Peyer's patch (tissue), 4 donors: ENCODE data around the gene ATP2A1. TPM values are rescaled to one million over a fixed set of nuclear protein-coding genes. Genes with fewer than 3 reads are reported as not detected.

Experiments used
- DNase-seq, 3 donors: peaks; one replicate each; pipeline ENCODE4 v3.0.0-alpha.2; 2017 to 2019
- H3K27ac ChIP-seq, 4 donors: fragments of 200-600 bp; sonication (generic); one replicate each; pipeline ENCODE4 v1.5.1; 2016 to 2019
- H3K27me3 ChIP-seq, 2 donors: fragments of 200-600 bp; sonication (generic); one replicate each; pipeline ENCODE4 v1.5.1; 2019
- H3K36me3 ChIP-seq, 3 donors: fragments of 200-600 bp; sonication (generic); one replicate each; pipeline ENCODE4 v1.5.1; 2016 to 2019
- H3K4me1 ChIP-seq, 4 donors: fragments of 200-600 bp; sonication (generic); one replicate each; pipeline ENCODE4 v1.5.1; 2016 to 2019
- H3K4me3 ChIP-seq, 4 donors: fragments of 200-600 bp; sonication (generic); 1 replicate in 3 of 4; 2 replicates in 1 of 4; pipeline ENCODE4 v1.5.1; 2016 to 2019; ENCODE audit warnings: mild to moderate bottlenecking in 1 of 4
- H3K9me3 ChIP-seq, 4 donors: fragments of 200-600 bp; sonication (generic); one replicate each; pipeline ENCODE4 v1.5.1; 2016 to 2019; ENCODE audit warnings: mild to moderate bottlenecking in 1 of 4
- CTCF ChIP-seq, 6 experiments: fragments of 450-650 bp in 4 of 6; fragments of 200-600 bp in 2 of 6; sonication (generic) in 1 of 6; IDR thresholded peaks; one replicate each; pipeline ENCODE4 v1.5.1; 2017 to 2019; ENCODE audit warnings: antibody characterized with exemption in 6 of 6, mild to moderate bottlenecking in 3 of 6, moderate library complexity in 1 of 6
- POLR2A ChIP-seq, 2 donors: fragments of 450-650 bp; IDR thresholded peaks; one replicate each; pipeline ENCODE4 v1.5.1; 2017; ENCODE audit warnings: antibody characterized with exemption in 2 of 2, mild to moderate bottlenecking in 2 of 2, moderate library complexity in 2 of 2
- small RNA-seq, 2 donors: library from RNA; depleted of rRNA; stranded (forward); fragments of <200 nt; gene quantifications; one replicate each; pipeline ENCODE3, GENCODE V24; 2016
- total RNA-seq, 4 donors: library from RNA; depleted of rRNA; stranded (reverse); fragments of >200 nt; gene quantifications; one replicate each; pipeline ENCODE4 v1.1.0, GENCODE V29; 2016

The ATP2A1 gene
- total RNA-seq, 4 donors from 2014 or later = 0.35 to 142 (median 2.0) TPM; not detected in 1

- Histone ChIP-seq H3K36me3 (no peaks in the 10 kb centered on the region), H3K27me3 (no peaks in the 10 kb centered on the region), H3K27ac (no peak overlapping the region), H3K4me1 (peaks cover 0 to 22% (median 5%) of the 10 kb centered on the region in 4 donors), H3K9me3 (no peaks in the 10 kb centered on the region), H3K4me3 (no peak overlapping the region)
- DNase-seq = no peak
- TF ChIP-seq CTCF (IDR thresholded peaks at IDR 0.05) = no peak
- no peak for TF ChIP-seq POLR2A (IDR thresholded peaks at IDR 0.05)
Observed at GRCh38 chr16:28946681-28947080, 68.4 kb downstream of the ATP2A1 start.

- peak; percentile 100 for DNase-seq
- Histone ChIP-seq H3K36me3 (peaks cover 0 to 30% (median 0%) of the 10 kb centered on the region in 3 donors), H3K27me3 (no peaks in the 10 kb centered on the region), H3K9me3 (no peaks in the 10 kb centered on the region), H3K27ac (peak within 1 kb of the TSS; percentile 79 to 87 (median 84)), H3K4me3 (peak within 1 kb of the TSS; percentile 65 to 87 (median 79)), H3K4me1 (peaks cover 0 to 23% (median 9%) of the 10 kb centered on the region in 4 donors)
- TF ChIP-seq POLR2A (IDR thresholded peaks at IDR 0.05) (peak; percentile 56 to 67), CTCF (IDR thresholded peaks at IDR 0.05) (no peak)
Observed at GRCh38 chr16:28950648-28951409, 72.5 kb downstream of the ATP2A1 start, which contains the start of gene NFATC2IP. Gene NFATC2IP, plus strand, starts transcription at chr16:28950937. Its CDS starts 75 bp downstream, at chr16:28951012.

GRCh38 chr16:28951410-28951943 is 73.2 kb downstream of the ATP2A1 start:
- Histone ChIP-seq H3K27ac (peak overlapping the region; percentile 79 to 87 (median 84)), H3K4me3 (peak overlapping the region; percentile 65 to 87 (median 79)), H3K27me3 (no peaks in the 10 kb centered on the region), H3K4me1 (peaks cover 0 to 21% (median 9%) of the 10 kb centered on the region in 4 donors), H3K36me3 (peaks cover 0 to 37% (median 0%) of the 10 kb centered on the region in 3 donors), H3K9me3 (no peaks in the 10 kb centered on the region)
- DNase-seq = peak in 1 of 3 donors; percentile 82
- no peak for TF ChIP-seq CTCF (IDR thresholded peaks at IDR 0.05)
- TF ChIP-seq POLR2A (IDR thresholded peaks at IDR 0.05) = no peak

Small RNA genes lying within 50 kb of the gene (small RNA-seq; reads per million reads assigned to genes)
- gene RF00416 = 0 reads per million in 2 donors

Other genes starting within 250 kb of the ATP2A1 start
- 1 to 10 TPM in 2 of 4 donors, under 1 TPM in 1, not detected in 1; 0.85 to 2.1 (median 1.3) TPM for gene NPIPB8, start 240.4 kb upstream of the ATP2A1 start, total RNA-seq
- 100 to 1,000 TPM; 157 to 700 (median 233) TPM for gene EIF3C, start 167.0 kb upstream of the ATP2A1 start, total RNA-seq
- gene NPIPB9, start 126.7 kb upstream of the ATP2A1 start, total RNA-seq = 10 to 100 TPM in 1 of 4 donors, 1 to 10 TPM in 1, not detected in 2; 3.9 to 22.2 TPM
- gene ATXN2L, start 55.5 kb upstream of the ATP2A1 start, total RNA-seq = 100 to 1,000 TPM in 3 of 4 donors, 10 to 100 TPM in 1; 93.9 to 208 (median 160) TPM
- gene TUFM, start 32.1 kb upstream of the ATP2A1 start, total RNA-seq = 100 to 1,000 TPM; 125 to 157 (median 131) TPM
- 10 to 100 TPM; 34.7 to 94.9 (median 78.8) TPM for gene SH2B1, start 14.6 kb upstream of the ATP2A1 start, total RNA-seq
- 100 to 1,000 TPM in 3 of 4 donors, 10 to 100 TPM in 1; 70.6 to 394 (median 120) TPM for gene RABEP2, start 46.8 kb downstream of the ATP2A1 start, total RNA-seq
- 10 to 100 TPM in 1 of 4 donors, 1 to 10 TPM in 1, not detected in 2; 6.3 to 85.8 TPM for gene CD19, start 53.5 kb downstream of the ATP2A1 start, total RNA-seq
- 10 to 100 TPM; 53.8 to 86.5 (median 79.6) TPM for gene NFATC2IP, start 72.4 kb downstream of the ATP2A1 start, total RNA-seq
- 10 to 100 TPM; 30.5 to 49.7 (median 36.3) TPM for gene SPNS1, start 96.3 kb downstream of the ATP2A1 start, total RNA-seq
- gene LAT, start 106.6 kb downstream of the ATP2A1 start, total RNA-seq = 10 to 100 TPM; 10.5 to 52.0 (median 15.9) TPM